ENCODE data around the gene RNF115. TPM values are rescaled to one million over a fixed set of nuclear protein-coding genes. Genes with fewer than 3 reads are reported as not detected.
"Not testable (repeated sequence)": the region's sequence is repeated elsewhere in the genome, so short reads cannot be mapped to it uniquely, and the experiment has no call there.

The RNF115 gene
- total and polyA plus RNA-seq, 2 of the 8 experiments (the other 6 are each of a cell fraction or from before 2014, with no cell fraction given) = 4.7 to 10.8 TPM

GRCh38 chr1:145765127-145765526 is 58.8 kb downstream of the RNF115 start:
- 89% methylated on average over 1 of the region's 3 CpGs; no CpG with 5 or more reads in 1 of the 2 experiments for WGBS, 2 experiments (ENCODE audit: extremely low coverage in 1 of 2, insufficient coverage in 1 of 2, insufficient read length in 1 of 2, insufficient replicate concordance in 2 of 2, low coverage in 1 of 2, low lambda C conversion rate in 2 of 2, missing lambda C conversion rate in 1 of 2)
- H3K79me2 ChIP-seq (ENCODE audit: control insufficient read depth in 1 of 2, insufficient read depth in 2 of 2, low read length in 2 of 2); H2BK12ac ChIP-seq (ENCODE audit: low read depth, low read length); H3K23ac ChIP-seq (ENCODE audit: insufficient read length); H4K8ac ChIP-seq (ENCODE audit: extremely low read depth, insufficient read depth, low read length); H3K4ac ChIP-seq (replicated peaks; ENCODE audit: insufficient read length, low read depth, low read length); H3K27ac ChIP-seq (ENCODE audit: low read depth, low read length); H3K27me3 ChIP-seq (replicated peaks in 1 of 4; ENCODE audit: control insufficient read depth in 3 of 4, extremely low read depth in 1 of 4, insufficient read depth in 3 of 4, low read length in 3 of 4); CTCF ChIA-PET (ENCODE audit: partially characterized antibody); H4K20me1 ChIP-seq (replicated peaks in 1 of 2; ENCODE audit: control insufficient read depth in 1 of 2, insufficient read depth in 2 of 2, low read length in 2 of 2); H3K14ac ChIP-seq (ENCODE audit: insufficient read length); H3K9ac ChIP-seq (replicated peaks in 1 of 4; ENCODE audit: extremely low read depth in 1 of 4, low read depth in 3 of 4, low read length in 3 of 4); H3K79me1 ChIP-seq (ENCODE audit: low read depth, low read length); H2BK5ac ChIP-seq (ENCODE audit: low read depth, low read length); POLR2A ChIA-PET (ENCODE audit: partially characterized antibody); H2AFZ ChIP-seq (ENCODE audit: low read length); H2BK15ac ChIP-seq (ENCODE audit: low read length); H3K4me2 ChIP-seq (ENCODE audit: insufficient read depth in 1 of 2, low read depth in 2 of 2, low read length in 2 of 2); H3K4me3 ChIP-seq (ENCODE audit: extremely low read depth in 1 of 4, insufficient read depth in 2 of 4, low read depth in 3 of 4, low read length in 4 of 4); H3K18ac ChIP-seq (ENCODE audit: extremely low read depth, low read length); H3K4me1 ChIP-seq (replicated peaks in 1 of 4; ENCODE audit: control insufficient read depth in 3 of 4, insufficient read depth in 4 of 4, low read length in 3 of 4); H3K56ac ChIP-seq (replicated peaks; ENCODE audit: insufficient read length, low read depth, low read length); H2AK5ac ChIP-seq (ENCODE audit: low read depth, low read length); H2BK120ac ChIP-seq (replicated peaks; ENCODE audit: low read depth, low read length); H4K5ac ChIP-seq (ENCODE audit: insufficient read length, low read depth, low read length); H4K91ac ChIP-seq (replicated peaks; ENCODE audit: insufficient read length, low read length); DNase-seq (ENCODE audit: low read depth in 1 of 2, low spot score in 2 of 2); H3K23me2 ChIP-seq (ENCODE audit: low read depth, low read length); FAIRE-seq; H2BK20ac ChIP-seq (ENCODE audit: low read length): not testable (repeated sequence)
- Histone ChIP-seq H3K36me3 (ENCODE audit: control insufficient read depth in 2 of 4, insufficient read depth in 4 of 4, low read length in 3 of 4) (peaks cover 0 to 32% (median 2%) of the 10 kb centered on the region in 4 experiments; a peak in 4 of 8 replicates), H3K9me3 (ENCODE audit: insufficient read depth in 2 of 2, low read depth in 1 of 2, low read length in 1 of 2) (peaks cover 5 to 43% of the 10 kb centered on the region in 2 experiments; a peak in 2 of 4 replicates)

- H2BK12ac ChIP-seq (ENCODE audit: low read depth, low read length); H3K4me3 ChIP-seq (ENCODE audit: extremely low read depth in 1 of 4, insufficient read depth in 2 of 4, low read depth in 3 of 4, low read length in 4 of 4); H3K27ac ChIP-seq (ENCODE audit: low read depth, low read length); H3K18ac ChIP-seq (ENCODE audit: extremely low read depth, low read length); H3K79me2 ChIP-seq (ENCODE audit: control insufficient read depth in 1 of 2, insufficient read depth in 2 of 2, low read length in 2 of 2); POLR2A ChIA-PET (ENCODE audit: partially characterized antibody); H3K14ac ChIP-seq (ENCODE audit: insufficient read length); H3K27me3 ChIP-seq (replicated peaks in 1 of 4; ENCODE audit: control insufficient read depth in 3 of 4, extremely low read depth in 1 of 4, insufficient read depth in 3 of 4, low read length in 3 of 4); H3K56ac ChIP-seq (replicated peaks; ENCODE audit: insufficient read length, low read depth, low read length); DNase-seq (ENCODE audit: low read depth in 1 of 2, low spot score in 2 of 2); H3K23me2 ChIP-seq (ENCODE audit: low read depth, low read length); H3K4ac ChIP-seq (replicated peaks; ENCODE audit: insufficient read length, low read depth, low read length); H4K20me1 ChIP-seq (replicated peaks in 1 of 2; ENCODE audit: control insufficient read depth in 1 of 2, insufficient read depth in 2 of 2, low read length in 2 of 2); H3K9ac ChIP-seq (replicated peaks in 1 of 4; ENCODE audit: extremely low read depth in 1 of 4, low read depth in 3 of 4, low read length in 3 of 4); FAIRE-seq; H2BK5ac ChIP-seq (ENCODE audit: low read depth, low read length); H2BK120ac ChIP-seq (replicated peaks; ENCODE audit: low read depth, low read length); H2BK15ac ChIP-seq (ENCODE audit: low read length); H4K5ac ChIP-seq (ENCODE audit: insufficient read length, low read depth, low read length); H3K23ac ChIP-seq (ENCODE audit: insufficient read length); H3K4me2 ChIP-seq (ENCODE audit: insufficient read depth in 1 of 2, low read depth in 2 of 2, low read length in 2 of 2); H4K91ac ChIP-seq (replicated peaks; ENCODE audit: insufficient read length, low read length); CTCF ChIA-PET (ENCODE audit: partially characterized antibody); H4K8ac ChIP-seq (ENCODE audit: extremely low read depth, insufficient read depth, low read length); H2BK20ac ChIP-seq (ENCODE audit: low read length); H3K4me1 ChIP-seq (replicated peaks in 1 of 4; ENCODE audit: control insufficient read depth in 3 of 4, insufficient read depth in 4 of 4, low read length in 3 of 4); H2AFZ ChIP-seq (ENCODE audit: low read length); H3K79me1 ChIP-seq (ENCODE audit: low read depth, low read length); H2AK5ac ChIP-seq (ENCODE audit: low read depth, low read length): not testable (repeated sequence)
- WGBS, 2 experiments (ENCODE audit: extremely low coverage in 1 of 2, insufficient coverage in 1 of 2, insufficient read length in 1 of 2, insufficient replicate concordance in 2 of 2, low coverage in 1 of 2, low lambda C conversion rate in 2 of 2, missing lambda C conversion rate in 1 of 2) = 92% methylated on average over 25 of the region's 52 CpGs; no CpG with 5 or more reads in 1 of the 2 experiments
- Histone ChIP-seq H3K9me3 (ENCODE audit: insufficient read depth in 2 of 2, low read depth in 1 of 2, low read length in 1 of 2) (peaks cover 5 to 43% of the 10 kb centered on the region in 2 experiments; a peak in 2 of 4 replicates), H3K36me3 (ENCODE audit: control insufficient read depth in 2 of 4, insufficient read depth in 4 of 4, low read length in 3 of 4) (peaks cover 0 to 32% (median 2%) of the 10 kb centered on the region in 4 experiments; a peak in 4 of 8 replicates)
These were observed 59.5 kb downstream of the RNF115 start for GRCh38 chr1:145764231-145764940.

All from H1 (cell line).